GM19328 (cell line): Measurements from ENCODE around the gene HS6ST1.

Experiments used
- ATAC-seq: cut with Tn5 transposase; IDR thresholded peaks from one replicate; pipeline ENCODE4 v1.9.1; 2021; ENCODE audit warnings: mild to moderate bottlenecking, moderate library complexity; ENCODE audit not compliant: unreplicated experiment

Gene HS6ST1, protein sequence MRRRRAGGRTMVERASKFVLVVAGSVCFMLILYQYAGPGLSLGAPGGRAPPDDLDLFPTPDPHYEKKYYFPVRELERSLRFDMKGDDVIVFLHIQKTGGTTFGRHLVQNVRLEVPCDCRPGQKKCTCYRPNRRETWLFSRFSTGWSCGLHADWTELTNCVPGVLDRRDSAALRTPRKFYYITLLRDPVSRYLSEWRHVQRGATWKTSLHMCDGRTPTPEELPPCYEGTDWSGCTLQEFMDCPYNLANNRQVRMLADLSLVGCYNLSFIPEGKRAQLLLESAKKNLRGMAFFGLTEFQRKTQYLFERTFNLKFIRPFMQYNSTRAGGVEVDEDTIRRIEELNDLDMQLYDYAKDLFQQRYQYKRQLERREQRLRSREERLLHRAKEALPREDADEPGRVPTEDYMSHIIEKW

GRCh38 chr2:128318776-128319464, at the start of gene HS6ST1:
Gene HS6ST1 (minus strand): TSS chr2:128318868. CDS start chr2:128318563, 305 bp downstream.
- ATAC-seq: peak; percentile 62

DNA sequence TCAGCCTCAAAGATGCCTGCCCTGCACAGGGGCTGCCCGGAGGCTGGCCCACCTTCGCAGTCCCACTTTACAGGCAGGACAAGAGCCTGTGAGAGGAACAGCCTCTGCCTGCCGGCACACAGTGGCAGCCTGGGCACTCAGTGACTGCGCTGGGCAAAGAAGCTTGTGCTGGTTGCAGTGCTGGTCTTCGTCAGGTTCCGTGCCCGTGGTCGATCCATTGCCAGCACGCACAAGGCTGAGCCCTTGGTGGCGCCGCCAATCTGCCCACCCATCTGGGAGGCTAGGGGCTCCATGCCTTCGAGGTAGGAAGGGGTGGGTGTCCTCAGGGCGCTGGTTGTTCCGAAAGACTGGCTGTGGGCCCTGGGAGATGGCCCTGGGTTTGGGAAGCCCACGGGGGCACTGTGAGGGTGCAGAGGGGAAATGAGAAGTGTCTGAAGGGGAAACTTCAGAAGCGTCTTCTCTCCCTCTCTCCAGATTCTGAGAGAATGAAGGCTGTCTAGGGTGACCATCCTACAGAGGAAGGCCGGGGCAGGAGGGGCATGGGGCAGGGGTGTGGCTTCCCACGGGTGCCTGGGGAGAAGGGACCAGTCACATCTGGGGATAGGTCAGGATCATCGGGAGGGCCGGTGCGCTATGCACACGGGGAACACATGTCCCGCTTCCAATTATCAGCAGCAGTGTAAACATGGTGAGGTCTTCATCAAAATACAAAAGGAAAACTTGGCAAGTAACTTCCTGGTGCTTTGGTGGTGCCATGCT, 49.1 kb upstream of the HS6ST1 start:
- ATAC-seq: no peak

DNA sequence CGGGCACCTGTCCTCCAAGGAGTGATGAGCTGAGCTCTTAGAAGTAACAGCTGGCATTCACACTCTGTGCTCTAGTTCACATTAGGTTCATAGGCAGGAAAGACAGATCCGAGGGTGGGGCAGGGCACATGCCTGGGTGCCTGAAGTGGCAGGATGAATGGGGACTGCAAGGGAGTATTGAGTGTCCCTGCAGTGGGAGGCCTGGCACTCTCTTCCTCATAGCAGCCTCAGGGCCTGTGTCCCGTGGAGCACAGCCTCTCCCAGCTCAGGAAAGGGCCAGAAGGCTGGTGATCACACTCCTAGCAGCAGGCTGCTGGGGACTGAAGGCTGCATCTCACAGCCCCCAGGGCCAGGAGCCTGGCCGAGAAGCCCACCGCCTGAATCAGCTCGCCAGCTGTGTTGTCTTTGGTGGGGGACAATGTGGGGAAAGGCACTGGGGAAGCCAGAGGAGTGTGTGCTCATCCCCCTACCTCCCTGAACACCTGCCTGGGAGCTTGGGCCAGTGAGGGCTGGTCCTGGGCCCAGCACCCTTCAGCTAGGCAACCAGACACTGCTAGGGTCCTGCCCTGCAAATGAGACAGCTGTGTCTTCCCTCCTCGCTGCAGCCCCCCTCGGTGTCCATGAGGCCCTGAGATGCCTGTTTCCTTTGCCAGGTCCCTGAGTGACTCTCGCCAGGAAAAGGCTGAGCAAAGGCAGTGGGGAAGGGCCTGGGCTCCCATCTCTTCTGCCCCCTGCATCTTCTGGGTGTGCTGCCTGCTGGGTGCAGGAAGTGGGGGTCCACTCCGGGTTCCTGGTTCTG, 48.2 kb upstream of the HS6ST1 start:
- no peak for ATAC-seq

DNA sequence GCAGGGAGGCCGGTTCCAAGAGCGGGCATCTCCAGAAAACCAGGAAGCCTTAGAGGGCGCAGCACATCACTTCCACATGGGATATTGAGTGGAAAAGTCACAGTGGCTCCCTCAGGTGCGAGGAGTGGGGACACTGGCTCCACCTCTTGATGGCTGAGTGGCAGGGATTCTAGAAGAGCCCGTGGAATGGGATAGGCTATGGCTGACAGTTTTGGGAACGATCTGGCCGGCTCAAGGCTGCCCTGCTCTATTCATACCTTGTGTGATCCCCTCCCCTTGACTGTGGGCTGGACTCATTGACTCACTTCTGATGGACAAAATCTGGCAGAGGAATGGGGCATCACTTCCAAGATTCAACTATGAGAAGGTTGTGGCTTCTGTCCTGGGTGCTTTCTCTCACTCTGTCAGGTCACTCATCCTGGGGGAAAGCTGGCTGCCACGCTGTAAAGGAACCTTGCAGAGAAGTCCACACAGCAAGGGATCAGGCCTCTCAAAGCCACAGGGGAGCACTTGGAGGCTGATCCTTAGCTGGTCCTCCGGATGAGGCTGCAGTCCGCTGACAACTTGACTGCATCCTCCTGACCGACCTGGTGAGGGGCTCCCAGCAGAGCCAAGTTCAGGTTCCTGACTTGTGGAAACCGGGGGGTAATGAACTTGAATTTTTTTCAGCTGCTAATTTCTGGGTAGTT, 46.7 kb upstream of the HS6ST1 start:
- ATAC-seq: no peak

- ATAC-seq: no peak
Measured at GRCh38 chr2:128364441-128364911, 45.8 kb upstream of the HS6ST1 start.

GRCh38 chr2:128363934-128364361, 45.3 kb upstream of the HS6ST1 start:
- ATAC-seq: no peak

GRCh38 chr2:128362889-128363228, 44.2 kb upstream of the HS6ST1 start:
- ATAC-seq: no peak

- ATAC-seq: no peak
Measured at GRCh38 chr2:128362176-128362888, 43.7 kb upstream of the HS6ST1 start.

- no peak for ATAC-seq
Measured at GRCh38 chr2:128361376-128362131, 42.9 kb upstream of the HS6ST1 start.

DNA sequence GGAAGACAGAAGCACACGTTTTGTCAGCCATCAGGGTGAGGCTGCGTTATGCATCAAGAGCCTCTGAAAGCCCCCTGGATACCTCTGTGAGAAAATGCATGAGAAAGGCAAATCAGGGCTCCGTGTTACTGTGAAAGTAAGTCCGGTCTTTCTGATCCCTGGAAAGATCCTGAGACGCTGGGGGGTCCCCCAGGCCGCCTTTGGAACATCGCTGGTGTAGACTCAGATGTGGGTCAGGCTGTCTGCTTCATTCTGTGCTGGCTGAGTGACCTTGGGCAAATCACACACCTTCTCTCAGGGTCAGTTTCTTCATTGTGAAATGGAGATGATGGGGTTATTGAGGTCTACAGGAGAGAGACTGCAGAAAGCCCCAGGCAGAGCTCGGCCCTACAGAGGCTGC, 42.0 kb upstream of the HS6ST1 start:
- ATAC-seq: no peak

DNA sequence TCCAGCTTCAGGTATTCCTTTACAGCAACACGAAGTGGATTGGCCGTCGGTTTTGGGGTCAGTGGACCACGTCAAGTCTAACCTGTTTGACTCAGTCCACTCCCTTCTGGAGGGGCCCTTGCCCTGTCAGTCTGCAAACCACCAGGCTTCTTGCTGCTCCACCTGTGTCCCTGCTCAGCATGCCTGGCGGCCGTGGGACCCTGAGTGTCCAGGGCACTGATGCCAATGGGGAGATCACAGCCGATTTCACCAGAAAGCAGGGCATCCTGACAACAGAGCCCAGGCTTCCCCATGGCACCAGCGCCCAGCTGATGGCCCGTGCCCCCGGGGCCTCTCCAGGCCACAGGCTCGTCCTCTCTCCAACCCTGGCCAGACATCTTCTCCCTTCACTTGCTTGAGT, 41.2 kb upstream of the HS6ST1 start:
- no peak for ATAC-seq

- no peak for ATAC-seq
Measured at GRCh38 chr2:128358941-128359731, 40.5 kb upstream of the HS6ST1 start.

GRCh38 chr2:128357506-128358370, 39.1 kb upstream of the HS6ST1 start:
- no peak for ATAC-seq

DNA sequence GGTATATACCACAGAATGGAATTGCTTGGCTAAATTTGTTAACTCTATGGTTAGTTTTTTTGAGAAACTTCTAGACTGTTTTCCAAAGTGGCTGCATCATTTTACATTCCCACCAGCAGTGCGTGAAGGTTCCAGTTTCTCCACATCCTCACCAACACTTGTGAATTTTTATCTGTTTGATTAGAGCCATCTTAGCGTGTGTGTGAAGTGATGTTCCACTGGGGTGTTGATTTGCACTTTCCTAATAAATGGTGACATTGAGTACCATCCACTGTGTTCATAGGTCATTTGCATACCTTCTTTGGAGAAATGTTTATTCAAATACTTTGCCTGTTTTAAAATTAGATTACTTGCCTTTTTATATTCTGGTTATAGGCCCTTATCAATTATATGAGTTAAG, 37.5 kb upstream of the HS6ST1 start:
- ATAC-seq: no peak

- no peak for ATAC-seq
Measured at GRCh38 chr2:128354726-128355470, 36.2 kb upstream of the HS6ST1 start.

DNA sequence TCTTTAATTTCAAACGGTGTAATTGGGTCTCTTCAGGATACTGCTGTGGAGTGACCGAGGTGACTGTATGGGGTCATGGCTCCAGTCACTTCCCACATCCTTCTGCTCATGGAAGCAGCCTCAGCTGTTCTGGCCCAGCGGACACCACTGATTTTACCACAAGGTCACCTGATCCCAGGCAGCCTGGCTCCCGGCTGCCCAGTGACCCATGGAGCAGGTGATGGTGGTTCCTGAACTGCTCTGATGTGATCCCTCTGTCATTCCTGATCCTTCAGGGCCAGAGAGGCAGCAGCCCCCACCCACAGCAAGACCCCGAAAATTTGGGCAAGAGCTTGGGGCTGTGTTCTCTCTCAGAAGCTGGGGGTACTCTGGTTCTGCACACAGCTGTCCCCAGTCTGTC, 35.5 kb upstream of the HS6ST1 start:
- ATAC-seq: no peak
